Nephron (organoid): ENCODE data around the gene PHOSPHO1.

Experiments
- H3K27ac Mint-ChIP-seq, 3 experiments: 2 replicates each; pipeline ENCODE4 v1.8.0; 2020; ENCODE audit warnings: mixed read lengths in 3 of 3, mild to moderate bottlenecking in 2 of 3, moderate library complexity in 1 of 3
- H3K27me3 Mint-ChIP-seq: 2 replicates; pipeline ENCODE4 v1.8.0; 2021; ENCODE audit warnings: low read depth, mild to moderate bottlenecking, moderate library complexity, mixed read lengths
- H3K36me3 Mint-ChIP-seq: 2 replicates; pipeline ENCODE4 v1.8.0; 2020; ENCODE audit warnings: low read depth, mixed read lengths
- H3K4me1 Mint-ChIP-seq: 2 replicates; pipeline ENCODE4 v1.8.0; 2020; ENCODE audit warnings: mixed read lengths
- H3K4me3 Mint-ChIP-seq, 3 experiments: 2 replicates each; pipeline ENCODE4 v1.8.0; 2020; ENCODE audit warnings: mild to moderate bottlenecking in 3 of 3, mixed read lengths in 3 of 3, moderate library complexity in 2 of 3
- H3K9me3 Mint-ChIP-seq: 2 replicates; pipeline ENCODE4 v1.8.0; 2020; ENCODE audit warnings: mixed read lengths
- TF ChIP-seq, protein P1 (sequence below), 3 experiments: fragments of 200-600 bp; sonication (generic); IDR thresholded peaks; one replicate each; pipeline ENCODE4 v1.5.0; 2021; ENCODE audit warnings: antibody characterized with exemption in 3 of 3; ENCODE audit not compliant: unreplicated experiment in 3 of 3

Gene PHOSPHO1

DNA sequence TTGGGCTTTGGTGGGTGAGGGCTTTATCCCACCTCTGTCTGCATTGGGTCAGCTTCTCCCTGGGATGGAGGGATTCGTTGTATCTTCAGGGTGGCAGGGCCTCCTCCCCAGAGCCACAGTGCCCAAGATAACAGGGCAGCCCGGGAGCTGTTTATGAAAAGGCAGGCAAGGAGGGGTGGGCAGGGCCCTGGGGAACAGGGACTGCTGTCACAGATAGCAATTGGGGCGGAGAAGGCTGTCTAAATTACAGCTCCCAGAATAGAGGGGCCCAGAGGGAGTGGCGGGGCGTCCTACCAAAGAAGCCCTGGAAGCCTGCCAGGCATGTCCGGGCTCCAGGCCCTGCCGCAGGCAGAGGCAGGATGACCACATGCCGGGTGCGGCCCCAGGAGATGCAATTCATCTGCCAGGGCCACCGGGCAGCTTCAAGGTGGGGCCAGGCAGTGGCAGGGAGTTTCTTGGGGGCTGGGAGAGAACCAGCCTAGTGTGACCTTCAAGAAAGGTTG, 18.8 kb upstream of the PHOSPHO1 start:
- Mint-ChIP-seq H3K27me3 (peaks cover 4% of the 10 kb centered on the region), H3K4me3 (no peak overlapping the region), H3K36me3 (no peaks in the 10 kb centered on the region), H3K27ac (no peak overlapping the region), H3K9me3 (no peaks in the 10 kb centered on the region), H3K4me1 (no peaks in the 10 kb centered on the region)
- TF ChIP-seq, protein P1, sequence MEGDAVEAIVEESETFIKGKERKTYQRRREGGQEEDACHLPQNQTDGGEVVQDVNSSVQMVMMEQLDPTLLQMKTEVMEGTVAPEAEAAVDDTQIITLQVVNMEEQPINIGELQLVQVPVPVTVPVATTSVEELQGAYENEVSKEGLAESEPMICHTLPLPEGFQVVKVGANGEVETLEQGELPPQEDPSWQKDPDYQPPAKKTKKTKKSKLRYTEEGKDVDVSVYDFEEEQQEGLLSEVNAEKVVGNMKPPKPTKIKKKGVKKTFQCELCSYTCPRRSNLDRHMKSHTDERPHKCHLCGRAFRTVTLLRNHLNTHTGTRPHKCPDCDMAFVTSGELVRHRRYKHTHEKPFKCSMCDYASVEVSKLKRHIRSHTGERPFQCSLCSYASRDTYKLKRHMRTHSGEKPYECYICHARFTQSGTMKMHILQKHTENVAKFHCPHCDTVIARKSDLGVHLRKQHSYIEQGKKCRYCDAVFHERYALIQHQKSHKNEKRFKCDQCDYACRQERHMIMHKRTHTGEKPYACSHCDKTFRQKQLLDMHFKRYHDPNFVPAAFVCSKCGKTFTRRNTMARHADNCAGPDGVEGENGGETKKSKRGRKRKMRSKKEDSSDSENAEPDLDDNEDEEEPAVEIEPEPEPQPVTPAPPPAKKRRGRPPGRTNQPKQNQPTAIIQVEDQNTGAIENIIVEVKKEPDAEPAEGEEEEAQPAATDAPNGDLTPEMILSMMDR (IDR thresholded peaks at IDR 0.05; ENCODE audit: unreplicated experiment in 3 of 3), result no peak

DNA sequence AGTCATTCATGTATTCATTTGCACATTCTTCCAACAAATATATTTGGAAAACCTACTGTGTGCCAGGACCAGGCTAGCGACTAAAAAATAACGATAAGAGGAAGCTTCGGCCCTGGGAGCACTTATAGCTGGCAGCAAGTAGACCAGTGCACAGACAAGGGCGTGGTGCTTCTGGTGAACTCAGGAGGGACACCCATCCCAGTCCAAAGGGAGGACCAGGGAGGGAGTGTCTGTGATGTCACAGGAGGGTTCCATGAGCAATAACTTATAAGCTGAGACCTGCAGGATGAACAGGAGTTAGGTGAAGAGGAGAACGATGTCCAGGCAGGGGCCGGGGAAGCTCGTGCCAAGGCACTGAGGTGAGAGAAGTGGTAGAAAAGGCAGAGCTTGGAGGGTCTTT, 17.4 kb upstream of the PHOSPHO1 start:
- no peaks in the 10 kb centered on the region for H3K36me3 Mint-ChIP-seq
- TF ChIP-seq, protein P1 (IDR thresholded peaks at IDR 0.05; ENCODE audit: unreplicated experiment in 3 of 3), result no peak
- no peaks in the 10 kb centered on the region for H3K9me3 Mint-ChIP-seq
- peaks cover 4% of the 10 kb centered on the region for H3K27me3 Mint-ChIP-seq
- H3K27ac Mint-ChIP-seq, result no peak overlapping the region
- no peaks in the 10 kb centered on the region for H3K4me1 Mint-ChIP-seq
- H3K4me3 Mint-ChIP-seq, result no peak overlapping the region

DNA sequence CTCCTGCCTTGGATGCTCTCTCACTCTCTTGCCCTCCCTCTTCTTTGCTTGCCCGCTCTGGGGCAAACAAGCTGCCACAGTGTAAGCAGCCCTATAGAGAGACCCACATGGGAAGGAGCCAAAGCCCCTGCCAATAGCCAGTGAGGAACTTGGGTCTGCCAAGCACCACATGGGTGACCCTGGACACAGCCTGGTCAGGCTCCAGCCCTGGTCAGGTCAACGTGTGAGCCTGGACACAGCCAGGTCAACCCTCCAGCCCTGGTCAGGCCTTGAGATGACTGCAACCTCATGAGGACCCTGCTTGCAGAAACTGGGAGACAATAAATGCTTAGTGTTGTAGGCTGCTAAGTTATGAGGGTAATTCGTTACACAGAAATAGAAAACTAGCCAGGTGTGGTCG, 14.3 kb upstream of the PHOSPHO1 start:
- no peak overlapping the region for H3K4me3 Mint-ChIP-seq
- H3K27ac Mint-ChIP-seq, result no peak overlapping the region
- peaks cover 9% of the 10 kb centered on the region for H3K27me3 Mint-ChIP-seq
- TF ChIP-seq, protein P1 (IDR thresholded peaks at IDR 0.05; ENCODE audit: unreplicated experiment in 3 of 3), result no peak
- no peaks in the 10 kb centered on the region for H3K36me3 Mint-ChIP-seq
- no peaks in the 10 kb centered on the region for H3K9me3 Mint-ChIP-seq
- no peaks in the 10 kb centered on the region for H3K4me1 Mint-ChIP-seq

DNA sequence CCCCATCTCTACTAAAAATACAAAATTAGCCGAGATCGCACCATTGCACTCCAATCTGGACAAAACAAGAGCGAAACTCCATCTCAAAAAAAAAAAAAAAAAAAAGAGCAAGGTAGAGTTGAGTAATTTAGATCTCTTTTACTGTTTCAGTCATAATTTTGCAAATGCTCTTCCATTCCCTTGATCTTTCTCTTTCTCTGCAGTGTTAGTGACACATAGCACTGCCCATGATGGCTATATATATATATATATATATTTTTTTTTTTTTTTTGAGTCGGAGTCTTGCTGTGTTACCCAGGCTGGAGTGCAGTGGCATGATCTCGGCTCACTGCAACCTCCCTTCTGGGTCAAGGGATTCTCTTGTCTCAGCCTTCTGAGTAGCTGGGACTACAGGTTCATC, 12.2 kb upstream of the PHOSPHO1 start:
- Mint-ChIP-seq H3K27ac (no peak overlapping the region), H3K36me3 (no peaks in the 10 kb centered on the region), H3K4me3 (no peak overlapping the region), H3K9me3 (no peaks in the 10 kb centered on the region), H3K4me1 (no peaks in the 10 kb centered on the region), H3K27me3 (peaks cover 8% of the 10 kb centered on the region)
- TF ChIP-seq, protein P1 (IDR thresholded peaks at IDR 0.05; ENCODE audit: unreplicated experiment in 3 of 3), result no peak

DNA sequence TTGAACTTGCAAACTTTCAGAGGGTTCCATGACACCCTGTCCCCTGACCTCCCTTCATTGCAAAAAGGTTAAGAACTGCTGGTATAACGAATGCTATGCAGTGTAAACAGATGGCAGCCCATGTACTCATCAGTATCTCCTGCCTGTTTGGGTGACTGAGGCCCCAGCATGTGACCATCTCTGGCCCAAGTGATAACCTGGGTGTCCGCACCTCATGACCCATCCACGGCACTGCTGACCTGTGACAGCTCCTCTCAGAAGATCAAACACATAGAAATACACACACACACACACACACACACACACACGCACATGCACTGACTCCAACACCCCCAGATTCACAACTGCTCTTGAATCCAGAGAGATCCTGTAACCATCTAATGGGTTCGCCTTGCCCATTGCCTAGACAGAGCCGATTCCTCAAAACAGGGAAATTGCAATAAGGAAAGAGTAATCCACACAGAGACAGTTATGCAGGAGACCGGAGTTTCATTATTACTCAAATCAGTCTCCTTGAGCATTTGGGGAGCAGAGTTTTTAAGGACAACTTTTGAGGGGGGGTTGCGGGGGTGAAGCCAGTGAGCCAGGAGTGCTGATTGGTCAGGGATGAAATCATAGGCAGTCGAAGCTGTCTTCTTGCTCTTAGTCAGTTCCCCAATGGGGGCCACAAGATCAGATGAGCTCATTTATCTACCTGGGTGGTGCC, 11.3 kb upstream of the PHOSPHO1 start:
- no peak overlapping the region for H3K27ac Mint-ChIP-seq
- TF ChIP-seq, protein P1 (IDR thresholded peaks at IDR 0.05; ENCODE audit: unreplicated experiment in 3 of 3), result no peak

DNA sequence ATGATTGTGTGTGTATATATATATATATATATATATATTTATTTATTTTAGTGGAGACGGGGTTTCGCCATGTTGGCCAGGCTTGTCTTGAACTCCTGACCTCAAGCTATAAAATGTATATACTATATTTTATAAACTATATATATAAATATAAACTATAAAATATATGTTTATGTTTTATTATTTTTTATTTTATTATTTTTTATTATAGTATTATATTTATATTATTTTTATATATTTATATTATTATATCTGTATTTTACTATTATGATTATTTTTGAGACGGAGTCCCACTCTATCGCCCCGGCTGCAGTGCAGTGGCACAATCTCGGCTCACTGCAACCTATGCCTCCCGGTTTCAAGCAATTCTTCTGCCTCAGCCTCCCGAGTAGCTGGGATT, 10.5 kb upstream of the PHOSPHO1 start:
- Mint-ChIP-seq H3K4me1 (no peaks in the 10 kb centered on the region), H3K9me3 (no peaks in the 10 kb centered on the region), H3K27ac (no peak overlapping the region), H3K36me3 (no peaks in the 10 kb centered on the region), H3K27me3 (peaks cover 9% of the 10 kb centered on the region), H3K4me3 (no peak overlapping the region)
- TF ChIP-seq, protein P1 (IDR thresholded peaks at IDR 0.05; ENCODE audit: unreplicated experiment in 3 of 3), result no peak

More for the DNA sequence above, 11.3 kb upstream of the PHOSPHO1 start:
- Mint-ChIP-seq H3K4me3 (no peak overlapping the region), H3K27me3 (peaks cover 8% of the 10 kb centered on the region), H3K4me1 (no peaks in the 10 kb centered on the region), H3K9me3 (no peaks in the 10 kb centered on the region), H3K36me3 (no peaks in the 10 kb centered on the region)
